Fibroblast of villous mesenchyme (primary cell): ENCODE results near the gene LPAR1. TPM values are rescaled to one million over a fixed set of nuclear protein-coding genes. Genes with fewer than 3 reads are reported as not detected.

ENCODE experiments used
- DNase-seq: peaks from one replicate; pipeline ENCODE4 v3.0.0-alpha.2; 2010; ENCODE audit warnings: low read depth
- H3K4me3 ChIP-seq: 2 replicates; pipeline ENCODE4 v1.5.1; 2011; ENCODE audit warnings: low read depth, mild to moderate bottlenecking, low read length
- total RNA-seq: library from RNA; depleted of rRNA; stranded (reverse); fragments of >200 nt; gene quantifications from 2 replicates; pipeline ENCODE4 v1.2.3, GENCODE V29; 2012
- TF ChIP-seq, protein P1 (sequence below): IDR thresholded peaks from 2 replicates; pipeline ENCODE4 v1.5.1; 2012; ENCODE audit warnings: low read depth, mild to moderate bottlenecking, low read length; ENCODE audit not compliant: insufficient read depth

LPAR1 gene
- total RNA-seq, 1 donor, result 108 TPM

GRCh38 chr9:110996436-110997220 is 41.6 kb downstream of the LPAR1 start:
- peak; percentile 90 for DNase-seq
- TF ChIP-seq, protein P1, sequence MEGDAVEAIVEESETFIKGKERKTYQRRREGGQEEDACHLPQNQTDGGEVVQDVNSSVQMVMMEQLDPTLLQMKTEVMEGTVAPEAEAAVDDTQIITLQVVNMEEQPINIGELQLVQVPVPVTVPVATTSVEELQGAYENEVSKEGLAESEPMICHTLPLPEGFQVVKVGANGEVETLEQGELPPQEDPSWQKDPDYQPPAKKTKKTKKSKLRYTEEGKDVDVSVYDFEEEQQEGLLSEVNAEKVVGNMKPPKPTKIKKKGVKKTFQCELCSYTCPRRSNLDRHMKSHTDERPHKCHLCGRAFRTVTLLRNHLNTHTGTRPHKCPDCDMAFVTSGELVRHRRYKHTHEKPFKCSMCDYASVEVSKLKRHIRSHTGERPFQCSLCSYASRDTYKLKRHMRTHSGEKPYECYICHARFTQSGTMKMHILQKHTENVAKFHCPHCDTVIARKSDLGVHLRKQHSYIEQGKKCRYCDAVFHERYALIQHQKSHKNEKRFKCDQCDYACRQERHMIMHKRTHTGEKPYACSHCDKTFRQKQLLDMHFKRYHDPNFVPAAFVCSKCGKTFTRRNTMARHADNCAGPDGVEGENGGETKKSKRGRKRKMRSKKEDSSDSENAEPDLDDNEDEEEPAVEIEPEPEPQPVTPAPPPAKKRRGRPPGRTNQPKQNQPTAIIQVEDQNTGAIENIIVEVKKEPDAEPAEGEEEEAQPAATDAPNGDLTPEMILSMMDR, result no peak
- no peak overlapping the region for H3K4me3 ChIP-seq

GRCh38 chr9:110995420-110996340 is 42.6 kb downstream of the LPAR1 start:
- H3K4me3 ChIP-seq, result no peak overlapping the region
- DNase-seq, result peak; percentile 95
- TF ChIP-seq, protein P1, result no peak

GRCh38 chr9:110994771-110995241 is 43.5 kb downstream of the LPAR1 start:
- TF ChIP-seq, protein P1, result no peak
- H3K4me3 ChIP-seq, result no peak overlapping the region

GRCh38 chr9:110990481-110990880 is 47.8 kb downstream of the LPAR1 start:
- TF ChIP-seq, protein P1, result no peak
- H3K4me3 ChIP-seq, result no peak overlapping the region
- no peak for DNase-seq

More at GRCh38 chr9:110994771-110995241, 43.5 kb downstream of the LPAR1 start:
- DNase-seq, result peak; percentile 77

DNA sequence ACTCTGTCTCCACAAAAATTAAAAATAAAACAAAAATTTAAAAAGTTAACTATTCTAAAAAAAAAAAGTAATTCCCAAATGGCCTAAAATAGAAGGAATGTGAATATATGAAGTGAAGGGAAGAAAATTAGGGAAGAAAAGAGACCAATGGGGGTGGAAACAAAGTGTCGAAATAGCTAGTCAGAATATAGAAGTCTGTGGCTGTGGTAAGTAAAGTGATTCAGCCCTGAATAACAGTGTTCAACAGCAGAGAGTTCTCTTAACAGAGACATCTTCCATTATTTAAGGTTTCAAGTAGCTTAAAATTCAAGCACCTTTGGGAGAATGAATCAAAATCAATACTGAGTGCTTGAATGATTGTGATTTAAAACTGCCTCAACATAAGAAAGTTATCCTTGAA is 51.7 kb downstream of the LPAR1 start:
- no peak overlapping the region for H3K4me3 ChIP-seq
- TF ChIP-seq, protein P1, result no peak
- no peak for DNase-seq

DNA sequence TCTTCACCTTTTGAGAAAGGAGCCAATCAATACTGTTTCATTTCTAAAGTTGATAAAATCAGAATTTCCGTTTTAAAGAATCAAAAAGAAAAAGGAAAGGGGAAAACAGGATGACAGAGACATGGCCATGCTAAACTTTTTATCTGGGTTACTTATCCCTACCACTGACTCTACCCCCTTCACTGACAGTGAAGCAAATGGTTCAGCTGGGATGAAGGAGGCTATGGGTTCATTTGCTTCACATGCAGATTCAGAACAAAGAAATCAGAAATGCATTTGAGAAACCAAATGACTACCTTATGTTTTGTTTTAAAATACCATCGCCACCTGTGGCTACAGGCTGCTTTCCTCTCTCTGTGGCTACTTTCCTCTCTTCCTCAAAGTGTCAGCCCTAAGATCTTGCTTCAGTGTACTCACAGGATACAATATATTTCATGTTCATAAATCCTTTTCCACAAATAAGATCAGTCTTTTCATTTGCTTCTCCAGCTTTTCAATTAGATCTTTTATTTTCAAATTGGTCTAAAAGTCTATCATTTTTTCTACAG is 53.3 kb downstream of the LPAR1 start:
- TF ChIP-seq, protein P1, result no peak
- H3K4me3 ChIP-seq, result no peak overlapping the region
- no peak for DNase-seq
